Embryonic facial prominence (tissue), 1 donor: ENCODE measurements around the gene UGGT2.
A peak's percentile ranks its signal among the peaks of the same experiment; 100 is the strongest.
"Not testable (repeated sequence)": the region's sequence is repeated elsewhere in the genome, so short reads cannot be mapped to it uniquely, and the experiment has no call there.

Source experiments
- DNase-seq: peaks from one replicate; pipeline ENCODE4 v3.0.0-alpha.2; 2016; ENCODE audit errors: extremely low spot score

The UGGT2 gene

GRCh38 chr13:96053003-96053703, at the start of gene UGGT2:
Gene UGGT2, minus strand, starts transcription at chr13:96053401. Its CDS starts 89 bp downstream, at chr13:96053312.
- peak; percentile 70 for DNase-seq

- DNase-seq, result no peak
Observed at GRCh38 chr13:96100457-96101220, 47.4 kb upstream of the UGGT2 start.

GRCh38 chr13:96093296-96094006, 40.2 kb upstream of the UGGT2 start:
- DNase-seq, result no peak

GRCh38 chr13:96091164-96092117, 38.2 kb upstream of the UGGT2 start:
- no peak for DNase-seq

GRCh38 chr13:96090240-96091101, 37.3 kb upstream of the UGGT2 start:
- no peak for DNase-seq

- no peak for DNase-seq
Observed at GRCh38 chr13:96089749-96090239, 36.6 kb upstream of the UGGT2 start, which contains the start of gene HS6ST3. Gene HS6ST3, plus strand, starts transcription at chr13:96090107.

GRCh38 chr13:96089139-96089538, 35.9 kb upstream of the UGGT2 start:
- DNase-seq, result no peak

GRCh38 chr13:96086736-96087135, 33.5 kb upstream of the UGGT2 start:
- DNase-seq, result no peak

GRCh38 chr13:96082640-96083039, 29.4 kb upstream of the UGGT2 start:
- no peak for DNase-seq

GRCh38 chr13:96081888-96082287, 28.7 kb upstream of the UGGT2 start:
- no peak for DNase-seq

- DNase-seq, result no peak
Observed at GRCh38 chr13:96080676-96081075, 27.5 kb upstream of the UGGT2 start.

- no peak for DNase-seq
Observed at GRCh38 chr13:96075953-96076543, 22.8 kb upstream of the UGGT2 start.

- DNase-seq, result no peak
Observed at GRCh38 chr13:96072392-96072791, 19.2 kb upstream of the UGGT2 start.

GRCh38 chr13:96071504-96071903, 18.3 kb upstream of the UGGT2 start:
- no peak for DNase-seq

GRCh38 chr13:96068729-96069128, 15.5 kb upstream of the UGGT2 start:
- no peak for DNase-seq

- no peak for DNase-seq
Observed at GRCh38 chr13:96065849-96066248, 12.6 kb upstream of the UGGT2 start.

GRCh38 chr13:96052656-96053002, 572 bp downstream of the UGGT2 start:
- DNase-seq, result peak; percentile 18

- not testable (repeated sequence) for DNase-seq
Observed at GRCh38 chr13:96051946-96052345, 1.3 kb downstream of the UGGT2 start.

GRCh38 chr13:96051491-96051890, 1.7 kb downstream of the UGGT2 start:
- DNase-seq, result not testable (repeated sequence)

- not testable (repeated sequence) for DNase-seq
Observed at GRCh38 chr13:96050955-96051354, 2.2 kb downstream of the UGGT2 start.
